Body of pancreas (tissue), 4 donors: ENCODE data around the gene MBNL1.

Experiments used
- CTCF ChIP-seq, 7 experiments: fragments of 450-650 bp in 4 of 7; fragments of 200-600 bp in 3 of 7; sonication (generic) in 3 of 7; IDR thresholded peaks; one replicate each; pipeline ENCODE4 v1.5.1; 2016 to 2019; ENCODE audit warnings: antibody characterized with exemption in 7 of 7
- POLR2A ChIP-seq, 3 donors: fragments of 450-650 bp; IDR thresholded peaks; one replicate each; pipeline ENCODE4 v1.6.1; 2016; ENCODE audit warnings: antibody characterized with exemption in 3 of 3, mild to moderate bottlenecking in 2 of 3

GRCh38 chr3:152499791-152500385, 231.2 kb downstream of the MBNL1 start:
- TF ChIP-seq CTCF (IDR thresholded peaks at IDR 0.05) (no peak), POLR2A (IDR thresholded peaks at IDR 0.05) (no peak)
